H1 (cell line): ENCODE measurements around the gene LCE7A. TPM values are rescaled to one million over a fixed set of nuclear protein-coding genes. Genes with fewer than 3 reads are reported as not detected.

Experiments used
- polyA plus RNA-seq, 7 experiments: library from polyadenylated mRNA; depleted of rRNA in 3 of 7; stranded (reverse) in 5 of 7; unstranded in 2 of 7; fragments of >200 nt in 5 of 7; fragments of 200-250 nt in 2 of 7; gene quantifications; 1 replicate in 5 of 7; 2 replicates in 1 of 7; 4 replicates in 1 of 7; pipeline versions ENCODE4 v1.2.1 to v1.2.3, GENCODE V29; 2011 to 2013; ENCODE audit warnings: missing spikeins in 2 of 7, mixed read lengths in 2 of 7
- total RNA-seq: library from RNA; stranded (reverse); fragmentation: NEBNext Ultra II Directional; extraction: Animal tissue kit (Norgen Biotek cat#: 25700); gene quantifications from 2 replicates; pipeline ENCODE4 v1.2.1, GENCODE V29; 2021
- TF ChIP-seq, protein P1 (sequence below): fragments of 300-600 bp; sonication (generic); IDR thresholded peaks from 2 replicates; pipeline ENCODE4 v1.7.1; 2012; ENCODE audit warnings: low read length, moderate library complexity, mild to moderate bottlenecking, inconsistent platforms; ENCODE audit not compliant: insufficient replicate concordance

LCE7A gene
- total and polyA plus RNA-seq, 2 of the 8 experiments (the other 6 are each of a cell fraction or from before 2014, with no cell fraction given), result not detected

DNA sequence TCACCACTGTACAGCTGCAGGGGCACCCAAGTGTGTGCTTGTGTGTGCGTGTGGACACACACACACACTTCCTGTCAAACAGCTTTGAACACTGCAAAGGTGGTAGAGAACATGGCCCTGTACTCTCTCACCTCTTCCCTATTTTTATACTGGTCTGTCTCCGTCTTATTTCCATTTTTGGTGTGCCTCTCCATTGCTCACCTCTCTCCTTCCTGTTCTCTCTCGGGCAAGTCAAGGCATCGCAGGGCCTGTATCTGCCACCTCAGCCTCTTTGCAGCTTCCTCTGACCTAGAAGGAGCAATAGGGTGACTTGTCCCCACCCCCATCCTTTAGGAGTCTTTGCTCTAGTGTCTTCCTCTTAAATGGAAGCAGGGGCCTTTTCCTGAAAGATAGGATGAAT is 20.5 kb downstream of the LCE7A start (continued):
- TF ChIP-seq, protein P1, sequence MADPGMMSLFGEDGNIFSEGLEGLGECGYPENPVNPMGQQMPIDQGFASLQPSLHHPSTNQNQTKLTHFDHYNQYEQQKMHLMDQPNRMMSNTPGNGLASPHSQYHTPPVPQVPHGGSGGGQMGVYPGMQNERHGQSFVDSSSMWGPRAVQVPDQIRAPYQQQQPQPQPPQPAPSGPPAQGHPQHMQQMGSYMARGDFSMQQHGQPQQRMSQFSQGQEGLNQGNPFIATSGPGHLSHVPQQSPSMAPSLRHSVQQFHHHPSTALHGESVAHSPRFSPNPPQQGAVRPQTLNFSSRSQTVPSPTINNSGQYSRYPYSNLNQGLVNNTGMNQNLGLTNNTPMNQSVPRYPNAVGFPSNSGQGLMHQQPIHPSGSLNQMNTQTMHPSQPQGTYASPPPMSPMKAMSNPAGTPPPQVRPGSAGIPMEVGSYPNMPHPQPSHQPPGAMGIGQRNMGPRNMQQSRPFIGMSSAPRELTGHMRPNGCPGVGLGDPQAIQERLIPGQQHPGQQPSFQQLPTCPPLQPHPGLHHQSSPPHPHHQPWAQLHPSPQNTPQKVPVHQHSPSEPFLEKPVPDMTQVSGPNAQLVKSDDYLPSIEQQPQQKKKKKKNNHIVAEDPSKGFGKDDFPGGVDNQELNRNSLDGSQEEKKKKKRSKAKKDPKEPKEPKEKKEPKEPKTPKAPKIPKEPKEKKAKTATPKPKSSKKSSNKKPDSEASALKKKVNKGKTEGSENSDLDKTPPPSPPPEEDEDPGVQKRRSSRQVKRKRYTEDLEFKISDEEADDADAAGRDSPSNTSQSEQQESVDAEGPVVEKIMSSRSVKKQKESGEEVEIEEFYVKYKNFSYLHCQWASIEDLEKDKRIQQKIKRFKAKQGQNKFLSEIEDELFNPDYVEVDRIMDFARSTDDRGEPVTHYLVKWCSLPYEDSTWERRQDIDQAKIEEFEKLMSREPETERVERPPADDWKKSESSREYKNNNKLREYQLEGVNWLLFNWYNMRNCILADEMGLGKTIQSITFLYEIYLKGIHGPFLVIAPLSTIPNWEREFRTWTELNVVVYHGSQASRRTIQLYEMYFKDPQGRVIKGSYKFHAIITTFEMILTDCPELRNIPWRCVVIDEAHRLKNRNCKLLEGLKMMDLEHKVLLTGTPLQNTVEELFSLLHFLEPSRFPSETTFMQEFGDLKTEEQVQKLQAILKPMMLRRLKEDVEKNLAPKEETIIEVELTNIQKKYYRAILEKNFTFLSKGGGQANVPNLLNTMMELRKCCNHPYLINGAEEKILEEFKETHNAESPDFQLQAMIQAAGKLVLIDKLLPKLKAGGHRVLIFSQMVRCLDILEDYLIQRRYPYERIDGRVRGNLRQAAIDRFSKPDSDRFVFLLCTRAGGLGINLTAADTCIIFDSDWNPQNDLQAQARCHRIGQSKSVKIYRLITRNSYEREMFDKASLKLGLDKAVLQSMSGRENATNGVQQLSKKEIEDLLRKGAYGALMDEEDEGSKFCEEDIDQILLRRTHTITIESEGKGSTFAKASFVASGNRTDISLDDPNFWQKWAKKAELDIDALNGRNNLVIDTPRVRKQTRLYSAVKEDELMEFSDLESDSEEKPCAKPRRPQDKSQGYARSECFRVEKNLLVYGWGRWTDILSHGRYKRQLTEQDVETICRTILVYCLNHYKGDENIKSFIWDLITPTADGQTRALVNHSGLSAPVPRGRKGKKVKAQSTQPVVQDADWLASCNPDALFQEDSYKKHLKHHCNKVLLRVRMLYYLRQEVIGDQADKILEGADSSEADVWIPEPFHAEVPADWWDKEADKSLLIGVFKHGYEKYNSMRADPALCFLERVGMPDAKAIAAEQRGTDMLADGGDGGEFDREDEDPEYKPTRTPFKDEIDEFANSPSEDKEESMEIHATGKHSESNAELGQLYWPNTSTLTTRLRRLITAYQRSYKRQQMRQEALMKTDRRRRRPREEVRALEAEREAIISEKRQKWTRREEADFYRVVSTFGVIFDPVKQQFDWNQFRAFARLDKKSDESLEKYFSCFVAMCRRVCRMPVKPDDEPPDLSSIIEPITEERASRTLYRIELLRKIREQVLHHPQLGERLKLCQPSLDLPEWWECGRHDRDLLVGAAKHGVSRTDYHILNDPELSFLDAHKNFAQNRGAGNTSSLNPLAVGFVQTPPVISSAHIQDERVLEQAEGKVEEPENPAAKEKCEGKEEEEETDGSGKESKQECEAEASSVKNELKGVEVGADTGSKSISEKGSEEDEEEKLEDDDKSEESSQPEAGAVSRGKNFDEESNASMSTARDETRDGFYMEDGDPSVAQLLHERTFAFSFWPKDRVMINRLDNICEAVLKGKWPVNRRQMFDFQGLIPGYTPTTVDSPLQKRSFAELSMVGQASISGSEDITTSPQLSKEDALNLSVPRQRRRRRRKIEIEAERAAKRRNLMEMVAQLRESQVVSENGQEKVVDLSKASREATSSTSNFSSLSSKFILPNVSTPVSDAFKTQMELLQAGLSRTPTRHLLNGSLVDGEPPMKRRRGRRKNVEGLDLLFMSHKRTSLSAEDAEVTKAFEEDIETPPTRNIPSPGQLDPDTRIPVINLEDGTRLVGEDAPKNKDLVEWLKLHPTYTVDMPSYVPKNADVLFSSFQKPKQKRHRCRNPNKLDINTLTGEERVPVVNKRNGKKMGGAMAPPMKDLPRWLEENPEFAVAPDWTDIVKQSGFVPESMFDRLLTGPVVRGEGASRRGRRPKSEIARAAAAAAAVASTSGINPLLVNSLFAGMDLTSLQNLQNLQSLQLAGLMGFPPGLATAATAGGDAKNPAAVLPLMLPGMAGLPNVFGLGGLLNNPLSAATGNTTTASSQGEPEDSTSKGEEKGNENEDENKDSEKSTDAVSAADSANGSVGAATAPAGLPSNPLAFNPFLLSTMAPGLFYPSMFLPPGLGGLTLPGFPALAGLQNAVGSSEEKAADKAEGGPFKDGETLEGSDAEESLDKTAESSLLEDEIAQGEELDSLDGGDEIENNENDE, result no peak
